ENCODE measurements around the gene SRGN.
A peak's percentile ranks its signal among the peaks of the same experiment; 100 is the strongest.
"Not testable (repeated sequence)": the region's sequence is repeated elsewhere in the genome, so short reads cannot be mapped to it uniquely, and the experiment has no call there.

Gene SRGN

GRCh38 chr10:69091143-69091651, 3.3 kb downstream of the SRGN start:
- peak in 1 of 2 donors; percentile 39 for DNase-seq

- peak; percentile 85 to 92 for DNase-seq
Measured at GRCh38 chr10:69092959-69093850, 5.3 kb downstream of the SRGN start.

- DNase-seq = no peak
Measured at GRCh38 chr10:69093933-69094332, 6.0 kb downstream of the SRGN start.

- no peak for DNase-seq
Measured at GRCh38 chr10:69096045-69096444, 8.1 kb downstream of the SRGN start.

GRCh38 chr10:69097729-69098128, 9.8 kb downstream of the SRGN start:
- no peak for DNase-seq

- no peak for DNase-seq
Measured at GRCh38 chr10:69100136-69100872, 12.4 kb downstream of the SRGN start.

GRCh38 chr10:69101451-69102095, 13.7 kb downstream of the SRGN start:
- peak; percentile 44 to 60 for DNase-seq

- DNase-seq = no peak
Measured at GRCh38 chr10:69102440-69102839, 14.5 kb downstream of the SRGN start.

GRCh38 chr10:69103784-69104183, 15.9 kb downstream of the SRGN start:
- no peak for DNase-seq

- DNase-seq = no peak
Measured at GRCh38 chr10:69104994-69105790, 17.3 kb downstream of the SRGN start.

GRCh38 chr10:69107176-69107490, 19.2 kb downstream of the SRGN start:
- peak in 1 of 2 donors; percentile 37 for DNase-seq

GRCh38 chr10:69107699-69108098, 19.8 kb downstream of the SRGN start:
- DNase-seq = no peak

- DNase-seq = no peak
Measured at GRCh38 chr10:69119896-69120295, 32.0 kb downstream of the SRGN start.

GRCh38 chr10:69123306-69123746, 35.4 kb downstream of the SRGN start:
- no peak for DNase-seq

- DNase-seq = peak; percentile 98
Measured at GRCh38 chr10:69123747-69124562, 36.1 kb downstream of the SRGN start, which contains the start of gene VPS26A. Gene VPS26A (plus strand): TSS chr10:69124178. CDS start chr10:69124278, 100 bp downstream.

- peak; percentile 74 to 79 for DNase-seq
Measured at GRCh38 chr10:69124563-69125268, 36.8 kb downstream of the SRGN start.

- no peak for DNase-seq
Measured at GRCh38 chr10:69125554-69125953, 37.7 kb downstream of the SRGN start.

- no peak for DNase-seq
Measured at GRCh38 chr10:69130251-69130650, 42.3 kb downstream of the SRGN start.

GRCh38 chr10:69139961-69140360, 52.1 kb downstream of the SRGN start:
- no peak for DNase-seq

- no peak for DNase-seq
Measured at GRCh38 chr10:69141304-69141703, 53.4 kb downstream of the SRGN start.

GRCh38 chr10:69142074-69142473, 54.2 kb downstream of the SRGN start:
- not testable (repeated sequence) for DNase-seq
